ENCODE results near the gene TSPEAR.
"Not testable (repeated sequence)": the region's sequence is repeated elsewhere in the genome, so short reads cannot be mapped to it uniquely, and the experiment has no call there.

TSPEAR gene

DNA sequence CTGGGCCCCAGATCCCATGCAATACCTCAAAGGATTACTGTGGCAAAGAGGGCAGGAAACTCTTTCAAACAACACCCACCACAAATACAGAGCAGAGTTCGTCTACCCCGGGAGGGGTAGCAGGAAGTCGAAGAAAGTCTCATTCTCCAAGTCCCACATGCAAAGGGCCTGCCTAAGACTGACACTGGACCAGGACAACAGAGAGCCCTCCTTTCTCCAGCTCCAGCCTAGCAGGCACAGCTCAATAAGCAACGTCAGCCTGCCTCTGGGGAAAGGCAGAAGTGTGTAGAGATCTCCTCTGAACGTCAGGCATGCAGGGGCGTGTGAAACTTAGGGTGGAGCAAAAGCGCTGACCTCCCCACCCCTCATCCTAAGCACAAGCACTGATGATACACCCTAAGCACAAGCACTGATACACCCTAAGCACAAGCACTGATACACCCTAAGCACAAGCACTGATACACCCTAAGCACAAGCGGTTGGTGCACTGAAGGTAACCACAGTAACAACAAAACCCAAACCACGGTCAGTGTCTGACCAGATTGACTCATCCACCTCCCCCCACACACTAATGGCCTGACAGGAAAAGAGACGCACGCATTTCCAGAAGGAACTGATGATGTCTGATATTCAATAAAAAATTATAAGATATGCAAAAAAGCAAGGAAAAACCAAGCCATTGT is 52.3 kb downstream of the TSPEAR start:
- DNase-seq (ENCODE audit: low read depth), result no peak
- no peak overlapping the region for H3K4me3 ChIP-seq (ENCODE audit: low read depth, low read length)

DNA sequence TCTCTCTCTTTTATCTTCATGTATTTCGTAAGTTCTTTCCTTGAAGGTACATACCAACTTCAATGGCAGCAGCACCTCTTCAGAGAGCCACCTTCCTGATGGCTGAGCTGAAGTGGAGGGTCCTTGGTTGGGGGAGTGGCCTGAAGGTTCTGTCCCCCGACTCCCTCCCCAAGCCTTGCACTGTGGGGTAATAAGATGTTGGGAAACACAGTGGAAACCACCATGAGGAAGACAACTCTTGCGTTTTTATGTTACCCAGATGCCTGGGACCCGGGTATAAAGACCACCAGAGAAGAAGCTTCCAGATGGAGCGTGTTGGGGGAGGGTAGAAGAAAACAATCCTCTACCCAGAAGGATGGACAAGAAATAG is 52.8 kb downstream of the TSPEAR start:
- DNase-seq (ENCODE audit: low read depth), result no peak

GRCh38 chr21:44657635-44658540 is 53.5 kb downstream of the TSPEAR start, which contains the start of gene KRTAP12-3:
TSS of gene KRTAP12-3 (plus strand) at chr21:44657932. CDS start at chr21:44657980, 48 bp downstream.
- no peak within 1 kb of the TSS for H3K4me3 ChIP-seq (ENCODE audit: low read depth, low read length)
- DNase-seq (ENCODE audit: low read depth), result no peak

More for the DNA sequence above, 52.8 kb downstream of the TSPEAR start:
- H3K4me3 ChIP-seq (ENCODE audit: low read depth, low read length), result no peak overlapping the region

DNA sequence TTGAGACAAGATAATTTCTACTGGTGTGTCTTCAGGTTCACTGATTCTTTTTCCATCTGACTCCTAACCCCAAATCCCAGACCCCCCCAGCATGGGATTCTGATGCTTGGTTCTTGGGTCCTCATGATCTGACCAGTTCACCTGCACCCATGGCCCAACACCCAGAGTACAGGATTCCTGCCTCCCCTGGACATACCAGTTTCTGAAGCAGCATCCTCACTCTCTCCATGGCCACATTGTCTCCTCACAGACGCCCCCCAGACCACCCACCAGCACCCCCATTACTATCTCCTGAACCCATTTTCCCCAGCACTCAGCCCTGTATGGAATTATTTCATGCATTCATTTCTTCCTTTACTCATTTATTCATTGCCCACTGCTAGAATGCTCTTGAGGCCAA is 54.5 kb downstream of the TSPEAR start:
- no peak for DNase-seq (ENCODE audit: low read depth)
- H3K4me3 ChIP-seq (ENCODE audit: low read depth, low read length), result no peak overlapping the region

- H3K4me3 ChIP-seq (ENCODE audit: low read depth, low read length), result no peak within 1 kb of the TSS
- DNase-seq (ENCODE audit: low read depth), result no peak
Measured at GRCh38 chr21:44654576-44655175, 56.7 kb downstream of the TSPEAR start, which contains the start of gene KRTAP12-4. TSS of gene KRTAP12-4 (minus strand) at chr21:44654659. CDS start at chr21:44654614, 45 bp downstream.

- no peak overlapping the region for H3K4me3 ChIP-seq (ENCODE audit: low read depth, low read length)
- no peak for DNase-seq (ENCODE audit: low read depth)
Measured at GRCh38 chr21:44653656-44654575, 57.5 kb downstream of the TSPEAR start.

DNA sequence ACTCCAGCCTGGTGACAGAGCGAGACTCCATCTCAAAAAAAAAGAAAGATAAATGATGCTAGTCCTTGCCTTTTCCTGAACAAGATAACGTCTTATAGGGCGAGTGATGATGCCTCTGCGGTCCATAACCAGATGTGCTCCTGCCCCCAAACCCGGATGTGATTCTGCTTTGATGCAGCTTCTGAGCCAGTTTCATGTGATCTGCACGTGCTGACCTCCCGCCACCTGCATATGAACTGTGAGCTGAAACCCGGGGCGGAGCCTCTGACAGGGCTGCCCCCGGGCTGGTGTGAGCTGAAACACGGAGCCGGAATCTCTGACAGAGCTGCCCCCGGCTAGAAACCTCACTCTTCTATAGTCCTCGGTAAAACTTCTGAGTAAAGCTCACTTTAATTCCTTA is 58.2 kb downstream of the TSPEAR start:
- no peak for DNase-seq (ENCODE audit: low read depth)
- H3K4me3 ChIP-seq (ENCODE audit: low read depth, low read length), result no peak overlapping the region

DNA sequence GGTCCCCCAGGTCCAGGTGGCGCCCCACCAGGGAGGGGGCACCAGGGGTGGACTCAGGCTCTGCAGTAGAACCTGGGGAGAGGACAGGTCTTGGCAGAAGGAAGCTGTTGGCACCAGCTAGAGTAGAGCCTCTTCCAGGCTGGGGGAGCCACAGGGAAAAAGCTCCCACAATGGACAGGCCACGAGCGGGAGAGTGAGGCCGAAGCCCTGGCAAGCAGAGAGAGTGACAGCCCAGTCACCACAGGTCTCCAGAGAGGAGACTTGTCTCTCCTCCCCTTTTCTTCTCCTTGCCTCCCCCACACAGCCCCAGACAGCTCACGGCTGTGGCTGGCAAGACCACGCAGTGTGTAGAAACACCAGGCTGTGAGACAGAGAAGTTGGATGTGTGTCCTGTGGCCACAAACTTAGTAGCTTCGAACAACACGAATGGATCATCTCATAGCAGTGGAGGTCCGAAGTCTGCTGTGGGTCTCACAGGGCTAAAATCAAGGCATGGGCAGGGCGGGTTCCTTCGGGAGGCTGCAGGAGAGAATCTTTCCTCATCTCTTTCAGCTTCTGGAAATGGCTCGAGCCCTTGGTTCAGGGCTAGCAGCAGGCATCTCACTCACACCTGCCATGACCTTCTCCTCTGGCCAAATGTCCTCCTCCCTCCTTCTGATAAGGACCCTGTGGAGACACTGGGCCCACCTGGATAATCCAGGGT is 60.2 kb downstream of the TSPEAR start:
- DNase-seq (ENCODE audit: low read depth), result no peak
- no peak overlapping the region for H3K4me3 ChIP-seq (ENCODE audit: low read depth, low read length)

GRCh38 chr21:44650265-44650972 is 61.0 kb downstream of the TSPEAR start:
- DNase-seq (ENCODE audit: low read depth), result no peak
- no peak overlapping the region for H3K4me3 ChIP-seq (ENCODE audit: low read depth, low read length)

- DNase-seq (ENCODE audit: low read depth), result no peak
- no peak overlapping the region for H3K4me3 ChIP-seq (ENCODE audit: low read depth, low read length)
Measured at GRCh38 chr21:44649521-44650100, 61.8 kb downstream of the TSPEAR start.

DNA sequence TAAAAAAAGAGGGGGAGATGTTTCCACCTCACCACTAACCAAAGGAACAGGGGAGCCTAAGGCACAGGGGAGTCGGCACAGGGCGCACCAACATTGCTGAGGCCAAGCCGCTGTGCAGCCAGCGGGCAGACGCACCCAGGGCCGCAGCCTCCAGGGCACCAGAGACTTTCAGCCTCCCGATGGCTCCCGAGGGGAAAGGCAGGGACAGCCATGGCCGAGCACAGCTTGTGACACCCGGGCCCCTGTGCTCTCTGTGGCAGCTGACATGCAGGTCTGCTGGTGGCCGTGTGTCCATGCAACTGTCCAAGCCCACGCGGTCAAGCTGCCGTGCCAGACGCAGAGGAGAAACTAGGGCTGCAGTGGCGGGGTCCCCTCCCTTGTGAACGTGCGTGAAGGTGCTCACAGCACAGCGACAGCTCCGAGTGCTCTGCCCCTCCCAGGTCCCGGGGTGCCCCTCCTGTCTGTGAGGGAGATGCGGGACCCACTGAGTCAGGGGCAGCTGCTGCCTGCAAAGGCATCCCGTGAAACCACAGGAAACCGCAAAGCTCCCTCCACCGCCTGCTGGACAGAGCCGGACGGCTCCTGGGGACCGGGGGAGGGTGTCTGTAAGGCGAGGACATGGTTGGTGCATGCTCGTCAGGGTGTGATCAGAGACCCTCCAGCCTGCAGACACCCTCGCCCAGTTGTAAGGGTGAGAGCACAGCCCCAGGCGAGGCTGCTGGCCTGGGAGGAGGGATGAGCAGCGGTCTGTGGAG is 62.6 kb downstream of the TSPEAR start:
- no peak overlapping the region for H3K4me3 ChIP-seq (ENCODE audit: low read depth, low read length)
- DNase-seq (ENCODE audit: low read depth), result no peak

DNA sequence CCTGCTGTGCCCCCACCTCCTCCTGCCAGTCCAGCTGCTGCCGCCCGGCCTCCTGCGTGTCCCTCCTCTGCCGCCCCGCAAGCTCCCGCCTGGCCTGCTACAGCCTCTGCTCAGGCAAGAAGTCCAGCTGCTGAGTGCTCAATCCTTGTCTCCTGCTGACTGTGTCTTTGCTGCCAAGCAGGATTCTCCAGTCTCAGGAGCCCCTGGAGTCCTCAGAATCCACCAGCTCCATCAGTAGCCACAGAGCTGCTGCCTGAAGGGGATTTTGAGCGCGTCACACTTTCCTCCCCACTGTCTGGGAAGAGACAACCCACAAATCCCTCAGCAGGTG is 64.2 kb downstream of the TSPEAR start:
- no peak for DNase-seq (ENCODE audit: low read depth)
- no peak overlapping the region for H3K4me3 ChIP-seq (ENCODE audit: low read depth, low read length)

DNA sequence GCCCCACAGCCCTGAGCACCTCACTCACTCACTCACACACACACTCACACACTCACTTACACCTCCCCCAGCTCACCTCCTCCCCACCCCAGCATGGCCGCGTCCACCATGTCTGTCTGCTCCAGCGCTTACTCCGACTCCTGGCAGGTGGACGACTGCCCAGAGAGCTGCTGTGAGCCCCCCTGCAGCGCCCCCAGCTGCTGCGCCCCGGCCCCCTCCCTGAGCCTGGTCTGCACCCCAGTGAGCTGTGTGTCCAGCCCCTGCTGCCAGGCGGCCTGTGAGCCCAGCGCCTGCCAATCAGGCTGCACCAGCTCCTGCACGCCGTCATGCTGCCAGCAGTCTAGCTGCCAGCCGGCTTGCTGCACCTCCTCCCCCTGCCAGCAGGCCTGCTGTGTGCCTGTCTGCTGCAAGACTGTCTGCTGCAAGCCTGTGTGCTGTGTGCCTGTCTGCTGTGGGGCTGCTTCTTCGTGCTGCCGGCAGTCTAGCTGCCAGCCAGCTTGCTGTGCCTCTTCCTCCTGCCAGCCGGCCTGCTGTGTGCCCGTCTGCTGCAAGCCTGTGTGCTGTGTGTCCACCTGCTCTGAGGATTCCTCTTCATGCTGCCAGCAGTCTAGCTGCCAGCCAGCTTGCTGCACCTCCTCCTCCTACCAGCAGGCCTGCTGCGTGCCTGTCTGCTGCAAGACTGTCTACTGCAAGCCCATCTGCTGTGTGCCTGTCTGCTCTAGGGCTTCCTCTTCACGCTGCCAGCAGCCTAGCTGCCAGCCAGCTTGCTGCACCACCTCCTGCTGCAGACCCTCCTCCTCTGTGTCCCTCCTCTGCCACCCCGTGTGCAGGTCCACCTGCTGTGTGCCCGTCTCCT is 64.8 kb downstream of the TSPEAR start, which contains the start of gene KRTAP10-11:
Gene KRTAP10-11 (plus strand): TSS at position 49 of the 856 bp plus-strand sequence. CDS start 45 bp downstream, at position 94.
- not testable (repeated sequence) for DNase-seq (ENCODE audit: low read depth); H3K4me3 ChIP-seq (ENCODE audit: low read depth, low read length)

- no peak for DNase-seq (ENCODE audit: low read depth)
- no peak overlapping the region for H3K4me3 ChIP-seq (ENCODE audit: low read depth, low read length)
Measured at GRCh38 chr21:44644878-44645277, 66.5 kb downstream of the TSPEAR start.

DNA sequence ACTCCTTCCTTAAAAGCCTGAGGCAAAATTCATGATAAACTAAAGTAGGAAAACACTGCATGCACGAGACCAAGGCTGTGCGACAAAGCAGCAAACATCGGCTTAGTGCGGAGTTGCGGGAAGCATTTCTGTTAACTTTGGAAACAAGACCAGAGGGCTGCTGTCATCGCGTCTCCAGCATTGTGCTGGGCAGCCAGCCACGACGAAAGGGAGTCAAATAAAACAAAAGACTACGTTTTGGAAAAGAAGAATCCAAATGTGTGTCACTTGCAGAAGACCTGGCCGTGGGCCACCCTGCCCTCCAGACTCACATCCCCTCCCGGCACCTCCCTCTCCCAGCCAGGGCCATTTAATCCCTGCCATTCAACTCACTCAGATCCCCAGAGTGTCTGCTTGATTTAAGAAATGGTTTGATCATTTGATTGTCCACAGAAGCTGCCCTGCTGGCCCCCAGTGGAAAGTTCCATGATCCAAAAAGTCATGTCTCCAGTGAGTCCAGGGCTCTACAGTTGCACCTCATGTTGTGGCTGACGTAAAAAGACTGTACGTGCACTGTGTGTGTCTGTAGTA is 67.5 kb downstream of the TSPEAR start:
- no peak overlapping the region for H3K4me3 ChIP-seq (ENCODE audit: low read depth, low read length)
- no peak for DNase-seq (ENCODE audit: low read depth)

- no peak overlapping the region for H3K4me3 ChIP-seq (ENCODE audit: low read depth, low read length)
Measured at GRCh38 chr21:44640761-44641160, 70.6 kb downstream of the TSPEAR start.

More at GRCh38 chr21:44640761-44641160, 70.6 kb downstream of the TSPEAR start:
- no peak for DNase-seq (ENCODE audit: low read depth)
